HEK293T (cell line): Measurements from ENCODE around the gene DNAJB11.

Experiments
- ARNT ChIP-seq: fragments of 450-650 bp; IDR thresholded peaks from 2 replicates; pipeline ENCODE4 v1.6.1; 2017; ENCODE audit warnings: mild to moderate bottlenecking
- BHLHE40 ChIP-seq: fragments of 450-650 bp; IDR thresholded peaks from 2 replicates; pipeline ENCODE4 v1.6.1; 2016; ENCODE audit warnings: mild to moderate bottlenecking, moderate library complexity, borderline replicate concordance
- ELF4 ChIP-seq: fragments of 450-650 bp; IDR thresholded peaks from 2 replicates; pipeline ENCODE4 v1.6.1; 2017; ENCODE audit warnings: antibody characterized with exemption
- FOXK2 ChIP-seq: fragments of 450-650 bp; IDR thresholded peaks from 2 replicates; pipeline ENCODE4 v1.6.1; 2016; ENCODE audit warnings: mild to moderate bottlenecking
- FOXM1 ChIP-seq: fragments of 450-650 bp; IDR thresholded peaks from 2 replicates; pipeline ENCODE4 v1.6.1; 2017; ENCODE audit warnings: mild to moderate bottlenecking, borderline replicate concordance
- PKNOX1 ChIP-seq: fragments of 450-650 bp; IDR thresholded peaks from 2 replicates; pipeline ENCODE4 v1.6.1; 2016
- SP1 ChIP-seq: fragments of 450-650 bp; IDR thresholded peaks from 2 replicates; pipeline ENCODE4 v1.6.1; 2017
- TARDBP ChIP-seq: fragments of 450-650 bp; IDR thresholded peaks from 2 replicates; pipeline ENCODE4 v1.6.1; 2016

- TF ChIP-seq ELF4 = no peak
- TF ChIP-seq SP1 = no peak
- TF ChIP-seq PKNOX1 = no peak
- TF ChIP-seq TARDBP = no peak
- no peak for TF ChIP-seq FOXM1
- TF ChIP-seq ARNT = no peak
- TF ChIP-seq FOXK2 = no peak
- no peak for TF ChIP-seq BHLHE40
These were observed 49.9 kb downstream of the DNAJB11 start for GRCh38 chr3:186620213-186621092.
